Measurements from ENCODE around the gene GRM6.

DNA sequence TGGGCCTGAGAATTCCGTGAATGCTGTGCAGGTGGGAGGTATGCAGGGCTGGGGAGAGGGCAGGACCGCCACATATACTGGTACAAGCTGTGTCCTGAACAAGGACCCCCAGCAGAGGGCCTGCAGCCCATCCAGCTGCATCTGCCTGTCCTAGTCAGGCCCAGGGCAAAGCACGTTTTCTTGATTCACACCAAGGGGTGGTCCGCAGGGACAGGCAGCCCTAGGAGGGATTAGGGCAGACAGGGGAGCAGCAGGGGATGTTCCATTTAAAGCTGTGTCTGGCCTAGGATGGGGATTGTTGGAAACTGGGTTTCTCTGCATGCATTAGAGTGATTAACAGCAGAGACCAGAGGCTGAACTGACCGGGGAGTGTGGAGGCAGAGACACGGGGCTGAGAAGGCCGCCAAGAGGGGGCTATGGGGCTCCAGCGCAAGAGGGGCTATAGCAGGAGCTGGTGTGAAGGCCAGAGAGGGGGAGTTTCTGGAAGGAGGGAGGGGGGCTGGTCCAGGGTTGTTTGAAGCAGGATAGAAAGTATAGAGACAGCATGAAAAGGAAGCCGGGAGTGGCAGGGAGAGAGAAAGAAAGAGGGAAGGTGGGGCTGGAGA, 2.7 kb downstream of the GRM6 start:
- TF ChIP-seq CTCF (IDR thresholded peaks at IDR 0.05) (no peak), POLR2A (IDR thresholded peaks at IDR 0.05) (no peak)
